Muscle layer of colon (tissue), 2 donors: Measurements from ENCODE around the gene MFNG.

Experiments
- H3K27ac ChIP-seq: one replicate; pipeline ENCODE4 v1.7.0; 2013; ENCODE audit warnings: low read depth, mild to moderate bottlenecking, low read length, moderate library complexity
- H3K27me3 ChIP-seq, 2 donors: one replicate each; pipeline ENCODE4 v1.7.0; 2013; ENCODE audit warnings: low read length in 2 of 2, mild to moderate bottlenecking in 2 of 2; ENCODE audit not compliant: insufficient read depth in 2 of 2, control insufficient read depth in 1 of 2
- H3K36me3 ChIP-seq: one replicate; pipeline ENCODE4 v1.7.0; 2013; ENCODE audit warnings: mild to moderate bottlenecking, low read length; ENCODE audit not compliant: insufficient read depth
- H3K4me1 ChIP-seq: one replicate; pipeline ENCODE4 v1.7.0; 2013; ENCODE audit warnings: mild to moderate bottlenecking, low read length; ENCODE audit not compliant: insufficient read depth
- H3K4me3 ChIP-seq, 2 donors: one replicate each; pipeline ENCODE4 v1.7.0; 2013; ENCODE audit warnings: low read length in 2 of 2, low read depth in 1 of 2, mild to moderate bottlenecking in 1 of 2, moderate library complexity in 1 of 2
- H3K9ac ChIP-seq: one replicate; pipeline ENCODE4 v1.7.0; 2013; ENCODE audit warnings: low read length
- H3K9me3 ChIP-seq: one replicate; pipeline ENCODE4 v1.7.0; 2013; ENCODE audit warnings: mild to moderate bottlenecking, low read length
- donor health status: abdominal sarcoma.
- donor health status: Adenocarcinoma of cecum.

The MFNG gene

GRCh38 chr22:37491106-37491505 lies 4.9 kb upstream of the MFNG start:
- Histone ChIP-seq H3K9me3 (no peaks in the 10 kb centered on the region), H3K4me1 (peaks cover 6% of the 10 kb centered on the region), H3K4me3 (no peak overlapping the region), H3K36me3 (no peaks in the 10 kb centered on the region), H3K27ac (no peak overlapping the region), H3K9ac (no peak overlapping the region), H3K27me3 (peaks cover 0 to 23% of the 10 kb centered on the region in 2 donors)

GRCh38 chr22:37489983-37490382 lies 3.8 kb upstream of the MFNG start:
- no peaks in the 10 kb centered on the region for H3K9me3 ChIP-seq
- H3K27ac ChIP-seq: no peak overlapping the region
- H3K4me1 ChIP-seq: peaks cover 6% of the 10 kb centered on the region
- no peak overlapping the region for H3K4me3 ChIP-seq
- H3K27me3 ChIP-seq: peaks cover 0 to 35% of the 10 kb centered on the region in 2 donors
- no peaks in the 10 kb centered on the region for H3K36me3 ChIP-seq
- H3K9ac ChIP-seq: no peak overlapping the region

GRCh38 chr22:37488337-37489135 lies 2.4 kb upstream of the MFNG start:
- Histone ChIP-seq H3K9ac (no peak overlapping the region), H3K27me3 (peaks cover 0 to 36% of the 10 kb centered on the region in 2 donors), H3K4me3 (no peak overlapping the region), H3K9me3 (no peaks in the 10 kb centered on the region), H3K36me3 (no peaks in the 10 kb centered on the region), H3K27ac (no peak overlapping the region), H3K4me1 (peaks cover 6% of the 10 kb centered on the region)

- Histone ChIP-seq H3K9me3 (no peaks in the 10 kb centered on the region), H3K4me3 (no peak overlapping the region), H3K27ac (no peak overlapping the region), H3K27me3 (peaks cover 0 to 36% of the 10 kb centered on the region in 2 donors), H3K4me1 (peaks cover 6% of the 10 kb centered on the region), H3K9ac (no peak overlapping the region), H3K36me3 (no peaks in the 10 kb centered on the region)
Measured at GRCh38 chr22:37487571-37487970, 1.4 kb upstream of the MFNG start.

GRCh38 chr22:37487129-37487528 lies 945 bp upstream of the MFNG start:
- no peaks in the 10 kb centered on the region for H3K9me3 ChIP-seq
- peaks cover 6% of the 10 kb centered on the region for H3K4me1 ChIP-seq
- no peak overlapping the region for H3K9ac ChIP-seq
- H3K27me3 ChIP-seq: peaks cover 0 to 36% of the 10 kb centered on the region in 2 donors
- no peaks in the 10 kb centered on the region for H3K36me3 ChIP-seq
- no peak overlapping the region for H3K27ac ChIP-seq
- no peak overlapping the region for H3K4me3 ChIP-seq

GRCh38 chr22:37485395-37486223 lies 575 bp downstream of the MFNG start:
- H3K4me3 ChIP-seq: peak overlapping the region; percentile 13 to 32
- H3K9ac ChIP-seq: no peak overlapping the region
- peaks cover 6% of the 10 kb centered on the region for H3K4me1 ChIP-seq
- H3K9me3 ChIP-seq: no peaks in the 10 kb centered on the region
- no peak overlapping the region for H3K27ac ChIP-seq
- no peaks in the 10 kb centered on the region for H3K36me3 ChIP-seq
- H3K27me3 ChIP-seq: peaks cover 0 to 36% of the 10 kb centered on the region in 2 donors

- H3K9me3 ChIP-seq: no peaks in the 10 kb centered on the region
- H3K27ac ChIP-seq: no peak overlapping the region
- H3K9ac ChIP-seq: no peak overlapping the region
- H3K4me3 ChIP-seq: peak overlapping the region in 1 of 2 donors; percentile 32
- H3K4me1 ChIP-seq: peaks cover 6% of the 10 kb centered on the region
- H3K27me3 ChIP-seq: peaks cover 0 to 35% of the 10 kb centered on the region in 2 donors
- no peaks in the 10 kb centered on the region for H3K36me3 ChIP-seq
Measured at GRCh38 chr22:37484480-37485394, 1.4 kb downstream of the MFNG start.

- Histone ChIP-seq H3K9ac (no peak overlapping the region), H3K9me3 (no peaks in the 10 kb centered on the region), H3K27me3 (peaks cover 0 to 28% of the 10 kb centered on the region in 2 donors), H3K36me3 (no peaks in the 10 kb centered on the region), H3K4me3 (no peak overlapping the region), H3K27ac (no peak overlapping the region), H3K4me1 (peaks cover 6% of the 10 kb centered on the region)
Measured at GRCh38 chr22:37483050-37483449, 3.1 kb downstream of the MFNG start.

- Histone ChIP-seq H3K27ac (no peak overlapping the region), H3K4me1 (peaks cover 6% of the 10 kb centered on the region), H3K4me3 (no peak overlapping the region), H3K36me3 (no peaks in the 10 kb centered on the region), H3K9ac (no peak overlapping the region), H3K9me3 (no peaks in the 10 kb centered on the region), H3K27me3 (peaks cover 0 to 32% of the 10 kb centered on the region in 2 donors)
Measured at GRCh38 chr22:37482244-37482643, 3.9 kb downstream of the MFNG start.

GRCh38 chr22:37481347-37481907 lies 4.8 kb downstream of the MFNG start:
- no peaks in the 10 kb centered on the region for H3K9me3 ChIP-seq
- H3K36me3 ChIP-seq: no peaks in the 10 kb centered on the region
- peaks cover 0 to 29% of the 10 kb centered on the region in 2 donors for H3K27me3 ChIP-seq
- H3K4me3 ChIP-seq: no peak overlapping the region
- no peak overlapping the region for H3K27ac ChIP-seq
- H3K9ac ChIP-seq: no peak overlapping the region
- H3K4me1 ChIP-seq: peaks cover 3% of the 10 kb centered on the region
